ENCODE measurements around the gene ZFPM1.

Gene ZFPM1

DNA sequence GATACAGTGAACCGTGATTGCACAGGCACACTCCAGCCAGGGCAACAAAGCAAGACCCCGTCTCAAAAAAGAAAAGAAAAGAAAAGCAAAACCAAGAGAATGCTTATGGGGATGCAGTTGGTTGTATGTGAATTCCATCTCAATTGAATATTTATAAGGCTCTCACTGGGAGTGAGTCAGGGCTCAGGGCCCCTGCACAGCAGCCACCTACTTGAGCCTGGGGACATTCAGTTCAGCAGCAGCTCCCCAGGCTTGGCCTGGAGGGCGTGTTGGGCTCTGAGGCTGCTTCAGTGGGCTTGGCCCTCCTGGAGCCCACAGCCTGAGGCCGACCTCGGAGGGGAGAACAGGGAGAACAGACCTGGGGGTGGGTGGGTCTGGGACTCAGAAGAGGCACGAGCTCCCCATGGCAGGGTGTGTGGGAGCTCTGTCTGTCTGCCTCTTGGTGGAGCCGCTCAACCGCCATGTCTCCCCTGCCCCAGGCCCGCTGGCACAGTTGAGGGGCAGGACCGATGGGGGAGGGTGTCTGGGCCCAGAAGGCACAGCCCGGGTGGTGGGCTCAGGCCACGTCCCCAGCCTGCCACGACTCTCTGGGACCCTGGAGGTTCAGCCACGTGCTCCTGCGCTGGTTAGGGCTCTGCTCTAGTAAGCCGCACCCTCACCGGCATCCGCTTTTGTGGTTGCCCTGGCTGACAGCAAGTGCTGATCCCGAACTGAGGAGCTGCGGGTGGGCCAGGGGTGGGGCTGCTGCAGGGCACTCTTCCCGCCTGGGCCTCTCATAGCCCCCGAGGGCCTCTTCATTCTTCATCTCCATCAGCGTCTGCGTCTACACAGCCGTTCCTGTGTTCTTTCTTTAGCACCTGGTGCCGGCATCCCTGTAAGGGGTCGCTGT lies 24.8 kb downstream of the ZFPM1 start:
- DNase-seq (ENCODE audit: low read depth), result no peak
- H3K4me3 ChIP-seq (ENCODE audit: low read length), result no peak overlapping the region
- TF ChIP-seq, protein P1, sequence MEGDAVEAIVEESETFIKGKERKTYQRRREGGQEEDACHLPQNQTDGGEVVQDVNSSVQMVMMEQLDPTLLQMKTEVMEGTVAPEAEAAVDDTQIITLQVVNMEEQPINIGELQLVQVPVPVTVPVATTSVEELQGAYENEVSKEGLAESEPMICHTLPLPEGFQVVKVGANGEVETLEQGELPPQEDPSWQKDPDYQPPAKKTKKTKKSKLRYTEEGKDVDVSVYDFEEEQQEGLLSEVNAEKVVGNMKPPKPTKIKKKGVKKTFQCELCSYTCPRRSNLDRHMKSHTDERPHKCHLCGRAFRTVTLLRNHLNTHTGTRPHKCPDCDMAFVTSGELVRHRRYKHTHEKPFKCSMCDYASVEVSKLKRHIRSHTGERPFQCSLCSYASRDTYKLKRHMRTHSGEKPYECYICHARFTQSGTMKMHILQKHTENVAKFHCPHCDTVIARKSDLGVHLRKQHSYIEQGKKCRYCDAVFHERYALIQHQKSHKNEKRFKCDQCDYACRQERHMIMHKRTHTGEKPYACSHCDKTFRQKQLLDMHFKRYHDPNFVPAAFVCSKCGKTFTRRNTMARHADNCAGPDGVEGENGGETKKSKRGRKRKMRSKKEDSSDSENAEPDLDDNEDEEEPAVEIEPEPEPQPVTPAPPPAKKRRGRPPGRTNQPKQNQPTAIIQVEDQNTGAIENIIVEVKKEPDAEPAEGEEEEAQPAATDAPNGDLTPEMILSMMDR (conservative IDR thresholded peaks at IDR 0.05; ENCODE audit: low read length), result no peak

DNA sequence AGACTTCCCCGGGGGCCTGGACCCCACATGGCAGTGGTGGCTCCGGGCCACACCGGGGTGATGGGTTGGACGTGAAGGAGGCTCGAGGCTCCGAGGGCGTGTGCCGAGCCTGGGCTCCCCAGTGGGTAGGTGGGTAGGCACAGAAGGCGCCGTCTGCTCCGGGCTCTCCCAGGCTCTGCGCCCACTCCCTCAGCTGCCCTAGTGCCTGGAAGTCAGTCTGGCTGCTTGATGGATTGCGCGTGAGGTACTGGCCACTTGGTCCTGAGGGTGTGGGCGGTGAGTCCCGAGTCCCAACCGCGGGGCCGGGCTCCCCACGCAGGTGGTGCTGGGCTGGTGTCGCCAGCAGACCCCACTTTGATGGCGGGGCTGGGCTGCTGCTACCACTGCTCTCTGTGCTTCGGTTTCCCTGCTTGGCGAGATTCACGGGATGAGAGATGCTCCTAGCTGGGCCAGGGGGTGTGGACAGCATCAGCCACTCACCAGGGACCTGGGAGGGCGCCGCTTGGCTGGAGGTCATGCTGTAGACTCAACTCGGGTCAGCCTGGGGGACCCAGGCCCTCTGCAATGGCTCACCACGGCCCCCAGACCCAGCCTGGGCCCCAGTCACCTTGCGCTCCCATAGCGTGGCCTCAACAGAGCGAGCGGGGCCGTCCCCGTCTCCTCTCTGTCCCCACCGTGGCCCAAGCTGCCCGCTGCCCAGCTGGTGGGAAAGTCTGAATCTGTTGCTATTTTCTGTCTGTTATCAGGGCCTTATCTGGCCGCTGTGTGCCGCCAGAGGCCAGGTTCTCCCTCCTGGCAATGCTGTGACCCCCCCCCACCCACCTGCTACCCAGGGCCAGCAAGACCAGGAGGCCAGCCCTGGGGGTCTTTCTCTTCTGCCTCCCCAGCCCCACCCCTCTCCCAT lies 26.1 kb downstream of the ZFPM1 start:
- no peak overlapping the region for H3K4me3 ChIP-seq (ENCODE audit: low read length)
- DNase-seq (ENCODE audit: low read depth), result no peak
- TF ChIP-seq, protein P1 (conservative IDR thresholded peaks at IDR 0.05; ENCODE audit: low read length), result no peak

DNA sequence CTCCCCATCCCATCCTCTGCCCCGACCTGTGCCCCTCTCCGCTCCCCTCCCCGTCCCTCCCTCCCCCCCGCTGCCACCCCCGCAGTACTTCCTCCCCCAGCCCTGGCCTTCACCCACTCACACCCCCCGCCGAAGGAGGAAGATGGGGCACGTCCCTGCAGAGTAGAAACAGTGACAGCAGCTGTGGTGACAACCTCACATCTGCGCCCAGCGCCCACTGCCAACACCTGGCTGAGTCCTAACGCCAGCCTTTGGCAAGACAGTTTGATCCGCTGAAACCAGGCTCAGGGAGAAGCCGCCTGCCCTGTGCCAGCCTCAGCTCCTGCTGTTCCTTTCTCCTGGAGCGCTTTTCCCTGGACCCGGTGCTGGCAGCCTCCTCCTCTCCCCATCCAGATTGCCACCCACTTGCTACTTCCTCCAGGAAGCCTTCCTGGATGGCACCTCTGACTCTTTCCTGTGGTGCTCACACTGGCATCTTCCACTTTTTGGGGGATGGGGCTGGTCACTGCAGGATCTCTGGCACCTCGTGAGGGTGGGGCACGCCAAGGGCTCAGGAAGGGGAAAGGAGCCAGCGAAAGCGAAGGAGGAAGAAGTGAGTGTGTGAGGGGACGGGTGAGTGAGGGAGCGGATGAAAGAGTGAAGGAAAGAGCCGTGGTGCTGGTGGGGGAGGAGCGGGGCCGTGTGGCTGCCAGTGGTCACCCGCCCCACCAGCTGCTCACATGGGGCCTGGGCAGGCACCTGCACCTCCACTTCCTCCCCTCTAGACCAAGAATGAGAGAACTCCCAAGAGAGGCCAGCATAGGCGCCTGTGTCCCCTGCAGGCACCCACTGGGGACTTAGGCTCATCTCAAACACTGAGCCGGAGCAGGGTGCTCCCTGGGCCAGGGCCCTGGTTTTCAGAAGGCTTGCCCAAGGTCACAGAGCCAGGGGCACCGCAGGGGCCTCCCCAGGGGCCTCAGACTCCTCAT lies 27.0 kb downstream of the ZFPM1 start:
- no peak for DNase-seq (ENCODE audit: low read depth)
- TF ChIP-seq, protein P1 (conservative IDR thresholded peaks at IDR 0.05; ENCODE audit: low read length), result no peak
- no peak overlapping the region for H3K4me3 ChIP-seq (ENCODE audit: low read length)

DNA sequence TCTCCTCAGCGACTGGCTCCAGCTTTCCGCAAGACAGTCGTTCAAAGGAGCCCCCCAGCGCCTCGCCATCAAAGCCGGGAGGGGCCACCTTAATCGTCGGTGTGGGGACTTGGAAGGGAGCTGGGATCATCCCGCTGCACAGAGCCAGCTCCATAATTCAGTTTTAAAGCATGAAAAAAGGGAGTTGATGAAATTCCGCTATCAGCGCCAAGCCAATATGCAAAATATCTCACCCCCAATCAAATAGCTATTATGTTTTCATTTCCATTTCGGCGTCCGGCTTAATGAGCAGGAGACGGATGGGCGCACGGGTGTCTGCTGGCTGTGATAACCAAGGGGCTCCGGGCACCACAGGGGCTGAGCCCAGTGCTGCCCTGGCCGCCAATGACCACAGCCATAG lies 27.7 kb downstream of the ZFPM1 start:
- H3K4me3 ChIP-seq (ENCODE audit: low read length), result no peak overlapping the region
- no peak for DNase-seq (ENCODE audit: low read depth)
- TF ChIP-seq, protein P1 (conservative IDR thresholded peaks at IDR 0.05; ENCODE audit: low read length), result no peak

DNA sequence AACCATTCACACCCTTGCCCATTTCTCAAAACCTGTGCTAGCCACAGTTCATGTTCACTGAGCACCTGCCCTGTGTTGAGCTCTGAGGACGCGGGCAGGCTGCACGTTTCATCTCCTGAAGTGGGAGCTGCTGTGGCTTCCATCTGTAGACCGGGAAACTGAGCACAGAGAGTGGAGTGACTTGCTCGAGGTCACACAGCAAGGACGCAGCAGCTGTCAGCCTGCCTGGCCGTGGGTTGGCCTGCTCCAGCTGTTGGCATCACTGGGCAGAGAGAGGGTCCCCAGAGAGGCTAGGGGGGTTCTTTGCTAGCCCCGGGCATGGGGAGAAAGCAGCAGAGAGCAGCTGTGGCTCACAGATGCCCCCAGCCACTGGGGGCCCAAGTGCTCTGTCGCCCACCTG lies 28.8 kb downstream of the ZFPM1 start:
- H3K4me3 ChIP-seq (ENCODE audit: low read length), result no peak overlapping the region
- TF ChIP-seq, protein P1 (conservative IDR thresholded peaks at IDR 0.05; ENCODE audit: low read length), result no peak

DNA sequence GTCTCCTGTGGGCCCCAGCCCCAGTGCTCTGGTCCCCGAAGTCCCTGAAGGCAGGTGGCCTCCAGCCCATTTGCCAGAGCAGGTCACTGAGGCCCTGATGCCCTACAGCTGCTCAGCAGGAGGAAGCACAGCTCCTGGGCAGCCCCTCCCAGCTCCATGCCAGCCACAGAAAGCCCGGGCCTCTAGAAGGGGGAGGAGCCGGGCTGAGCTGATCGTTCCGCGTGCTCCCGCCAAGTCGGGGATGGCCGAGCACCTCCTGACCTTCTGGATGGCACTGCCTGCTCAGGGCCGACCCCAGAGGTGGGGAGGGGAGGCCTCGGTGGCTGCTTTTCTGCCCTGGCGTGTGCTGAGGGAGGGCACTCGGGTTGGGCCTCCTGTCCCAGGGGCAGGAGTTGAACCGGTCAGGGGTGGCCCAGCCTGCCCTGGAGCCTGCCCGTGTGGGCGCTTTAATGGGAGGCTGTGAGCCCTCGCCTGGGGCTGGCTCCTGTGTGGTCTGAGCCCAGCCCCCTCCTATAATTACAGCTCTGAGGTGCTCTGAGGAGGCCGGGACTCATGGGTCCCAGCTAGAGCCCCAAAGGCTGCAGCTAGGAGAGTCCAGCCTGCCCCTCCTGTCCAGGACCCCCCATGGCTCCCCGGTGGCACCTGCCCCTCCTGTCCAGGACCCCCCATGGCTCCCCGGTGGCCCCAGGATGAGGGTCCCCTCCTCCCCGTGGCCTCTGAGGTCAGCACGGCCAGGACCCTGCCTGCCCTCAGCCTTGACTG lies 29.7 kb downstream of the ZFPM1 start:
- H3K4me3 ChIP-seq (ENCODE audit: low read length), result no peak overlapping the region
- no peak for DNase-seq (ENCODE audit: low read depth)
- TF ChIP-seq, protein P1 (conservative IDR thresholded peaks at IDR 0.05; ENCODE audit: low read length), result no peak

More for the DNA sequence above, 28.8 kb downstream of the ZFPM1 start:
- no peak for DNase-seq (ENCODE audit: low read depth)
